Hepatocyte (in vitro differentiated cells): ENCODE results near the gene MCL1. TPM values are rescaled to one million over a fixed set of nuclear protein-coding genes. Genes with fewer than 3 reads are reported as not detected.

Source experiments
- DNase-seq: peaks from one replicate; pipeline ENCODE4 v3.0.0-alpha.2; 2016; ENCODE audit warnings: low spot score
- H2AFZ ChIP-seq: fragments of 200-600 bp; sonication (generic); 2 replicates; pipeline ENCODE4 v1.6.0; 2016; ENCODE audit warnings: antibody characterized with exemption, mild to moderate bottlenecking
- H3K27ac ChIP-seq: fragments of 200-600 bp; sonication (generic); 2 replicates; pipeline ENCODE4 v1.5.1; 2016; ENCODE audit warnings: mild to moderate bottlenecking
- H3K27me3 ChIP-seq: fragments of 200-600 bp; sonication (generic); 2 replicates; pipeline ENCODE4 v1.6.1; 2016
- H3K36me3 ChIP-seq: fragments of 200-600 bp; sonication (generic); replicated peaks from 2 replicates; pipeline ENCODE4 v1.5.1; 2016; ENCODE audit warnings: low read depth; ENCODE audit not compliant: insufficient read depth
- H3K4me1 ChIP-seq: fragments of 200-600 bp; sonication (generic); 2 replicates; pipeline ENCODE4 v1.5.1; 2016; ENCODE audit warnings: mild to moderate bottlenecking, moderate library complexity; ENCODE audit not compliant: insufficient read depth
- H3K4me2 ChIP-seq: fragments of 200-600 bp; sonication (generic); 2 replicates; pipeline ENCODE4 v1.6.0; 2016
- H3K4me3 ChIP-seq: fragments of 200-600 bp; sonication (generic); 2 replicates; pipeline ENCODE4 v1.5.1; 2016; ENCODE audit warnings: mild to moderate bottlenecking
- H3K79me2 ChIP-seq: fragments of 200-600 bp; sonication (generic); 2 replicates; pipeline ENCODE4 v1.6.0; 2017; ENCODE audit warnings: mild to moderate bottlenecking
- H3K9me2 ChIP-seq: fragments of 200-600 bp; sonication (generic); replicated peaks from 2 replicates; pipeline ENCODE4 v1.6.0; 2017; ENCODE audit warnings: mild to moderate bottlenecking; ENCODE audit not compliant: insufficient read depth
- H3K9me3 ChIP-seq: fragments of 200-600 bp; sonication (generic); 2 replicates; pipeline ENCODE4 v1.5.1; 2016; ENCODE audit warnings: low read depth, mild to moderate bottlenecking
- H4K20me1 ChIP-seq: fragments of 200-600 bp; sonication (generic); 2 replicates; pipeline ENCODE4 v1.6.0; 2016; ENCODE audit warnings: mild to moderate bottlenecking; ENCODE audit not compliant: insufficient read depth, poor library complexity, severe bottlenecking
- CTCF ChIP-seq: fragments of 200-600 bp; sonication (generic); IDR thresholded peaks from 2 replicates; pipeline ENCODE4 v1.5.1; 2016; ENCODE audit warnings: antibody characterized with exemption, mild to moderate bottlenecking; ENCODE audit not compliant: poor library complexity
- EZH2 ChIP-seq: fragments of 200-600 bp; sonication (generic); IDR thresholded peaks from 2 replicates; pipeline ENCODE4 v1.6.1; 2016; ENCODE audit warnings: antibody characterized with exemption, mild to moderate bottlenecking, borderline replicate concordance
- EZH2phosphoT487 ChIP-seq: fragments of 200-600 bp; sonication (generic); IDR thresholded peaks from one replicate; pipeline ENCODE4 v1.6.1; 2018; ENCODE audit warnings: antibody characterized with exemption, mild to moderate bottlenecking, low read depth, moderate library complexity; ENCODE audit not compliant: unreplicated experiment, severe bottlenecking
- WGBS: methylation state at CpG from one replicate; pipeline ENCODE4 v1.1.6; 2016; ENCODE audit warnings: low lambda C conversion rate; ENCODE audit errors: missing lambda C conversion rate; 5-methylcytosine and 5-hydroxymethylcytosine counted together
- polyA plus RNA-seq: library from polyadenylated mRNA; unstranded; fragments of >200 nt; fragmentation: Nextera tagmentation; extraction: Ambion mirVana; gene quantifications from 2 replicates; pipeline ENCODE4 v1.2.1, GENCODE V29; 2016
- total RNA-seq: library from RNA; depleted of rRNA; stranded (reverse); fragments of >200 nt; gene quantifications from 2 replicates; pipeline ENCODE4 v1.2.3, GENCODE V29; 2014

MCL1 gene
- total and polyA plus RNA-seq, 2 experiments from 2014 or later, result 150 to 388 TPM

GRCh38 chr1:150554086-150554452 lies 25.3 kb downstream of the MCL1 start:
- Histone ChIP-seq H3K4me1 (peaks cover 23% of the 10 kb centered on the region), H3K9me3 (no peaks in the 10 kb centered on the region), H3K9me2 (no peaks in the 10 kb centered on the region), H4K20me1 (no peaks in the 10 kb centered on the region), H3K4me2 (no peak overlapping the region), H3K4me3 (no peak overlapping the region), H3K36me3 (no peaks in the 10 kb centered on the region), H3K27me3 (no peaks in the 10 kb centered on the region), H3K79me2 (peaks cover 9% of the 10 kb centered on the region), H2AFZ (no peak overlapping the region), H3K27ac (no peak overlapping the region)
- no peak for TF ChIP-seq CTCF
- no peak for TF ChIP-seq EZH2phosphoT487
- TF ChIP-seq EZH2, result no peak
- no peak for DNase-seq
- 95% methylated on average over 6 of the region's 8 CpGs for WGBS

- H3K79me2 ChIP-seq, result peaks cover 6% of the 10 kb centered on the region
- H3K4me1 ChIP-seq, result peaks cover 23% of the 10 kb centered on the region
- H3K4me2 ChIP-seq, result no peak overlapping the region
- no peaks in the 10 kb centered on the region for H3K27me3 ChIP-seq
- no peak overlapping the region for H2AFZ ChIP-seq
- no peaks in the 10 kb centered on the region for H4K20me1 ChIP-seq
- no peak overlapping the region for H3K4me3 ChIP-seq
- WGBS, result 98% methylated on average over 15 of the region's 23 CpGs
- no peaks in the 10 kb centered on the region for H3K9me2 ChIP-seq
- H3K27ac ChIP-seq, result peak overlapping the region; percentile 82
- H3K36me3 ChIP-seq, result no peaks in the 10 kb centered on the region
- TF ChIP-seq EZH2phosphoT487 (no peak), EZH2 (no peak), CTCF (no peak)
- H3K9me3 ChIP-seq, result no peaks in the 10 kb centered on the region
- no peak for DNase-seq
These were observed 25.9 kb downstream of the MCL1 start for GRCh38 chr1:150553392-150554085.

GRCh38 chr1:150552911-150553289 lies 26.5 kb downstream of the MCL1 start:
- no peaks in the 10 kb centered on the region for H4K20me1 ChIP-seq
- no peaks in the 10 kb centered on the region for H3K9me3 ChIP-seq
- no peaks in the 10 kb centered on the region for H3K27me3 ChIP-seq
- peaks cover 2% of the 10 kb centered on the region for H3K79me2 ChIP-seq
- H3K4me2 ChIP-seq, result peak overlapping the region; percentile 23
- H3K27ac ChIP-seq, result peak overlapping the region; percentile 82
- H3K9me2 ChIP-seq, result no peaks in the 10 kb centered on the region
- H2AFZ ChIP-seq, result no peak overlapping the region
- 83% methylated on average over 10 of the region's 12 CpGs for WGBS
- no peak for DNase-seq
- peaks cover 28% of the 10 kb centered on the region for H3K4me1 ChIP-seq
- no peak overlapping the region for H3K4me3 ChIP-seq
- TF ChIP-seq EZH2phosphoT487 (no peak), EZH2 (no peak), CTCF (no peak)
- no peaks in the 10 kb centered on the region for H3K36me3 ChIP-seq
